ENCODE results near the gene ALDH1A1.

Gene ALDH1A1

DNA sequence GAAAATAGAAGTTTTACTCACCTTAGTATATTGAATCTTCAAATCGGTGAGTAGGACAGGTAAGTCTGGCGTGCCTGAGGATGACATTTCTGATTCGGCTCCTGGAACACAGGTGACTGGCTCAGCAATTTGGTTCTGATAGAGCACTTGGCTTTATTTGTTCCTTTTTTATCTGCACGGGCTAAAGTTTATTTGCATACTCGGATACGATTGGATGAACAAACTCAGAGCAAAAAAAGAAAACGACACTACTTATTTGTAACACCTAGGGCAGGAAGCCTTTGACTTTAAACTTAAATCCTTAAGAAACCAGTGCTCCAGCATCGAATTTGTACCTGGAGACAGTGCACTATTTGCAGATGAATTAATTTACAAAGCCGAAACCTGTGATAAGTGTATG is at the start of gene ALDH1A1:
ALDH1A1 (minus strand) TSS at position 140 of the 400 bp plus-strand sequence; CDS start at position 87, 53 bp downstream.
- peak in 1 of 2 experiments; percentile 26 for DNase-seq

DNA sequence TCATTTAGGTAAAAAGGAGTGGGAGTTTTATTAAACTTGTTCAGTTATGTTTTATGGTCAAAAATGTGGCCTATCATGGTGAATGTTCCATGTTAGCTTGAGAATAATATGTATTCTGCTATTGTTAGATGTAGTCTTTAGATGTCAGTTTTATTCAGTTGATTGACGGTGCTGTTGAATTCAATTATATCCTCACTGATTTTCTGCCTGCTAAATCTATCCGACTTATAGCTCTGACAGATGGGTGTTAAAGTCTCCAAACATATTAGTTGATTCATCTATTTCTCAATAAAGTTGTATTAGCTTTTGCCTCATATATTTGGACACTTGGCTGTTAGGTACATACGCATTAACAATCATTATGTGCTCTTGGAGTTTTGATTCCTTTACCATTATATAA is 49.0 kb upstream of the ALDH1A1 start:
- DNase-seq, result no peak

- DNase-seq, result no peak
Observed at GRCh38 chr9:72998363-72998762, 45.5 kb upstream of the ALDH1A1 start.

GRCh38 chr9:72997387-72997995 is 44.6 kb upstream of the ALDH1A1 start:
- DNase-seq, result no peak

DNA sequence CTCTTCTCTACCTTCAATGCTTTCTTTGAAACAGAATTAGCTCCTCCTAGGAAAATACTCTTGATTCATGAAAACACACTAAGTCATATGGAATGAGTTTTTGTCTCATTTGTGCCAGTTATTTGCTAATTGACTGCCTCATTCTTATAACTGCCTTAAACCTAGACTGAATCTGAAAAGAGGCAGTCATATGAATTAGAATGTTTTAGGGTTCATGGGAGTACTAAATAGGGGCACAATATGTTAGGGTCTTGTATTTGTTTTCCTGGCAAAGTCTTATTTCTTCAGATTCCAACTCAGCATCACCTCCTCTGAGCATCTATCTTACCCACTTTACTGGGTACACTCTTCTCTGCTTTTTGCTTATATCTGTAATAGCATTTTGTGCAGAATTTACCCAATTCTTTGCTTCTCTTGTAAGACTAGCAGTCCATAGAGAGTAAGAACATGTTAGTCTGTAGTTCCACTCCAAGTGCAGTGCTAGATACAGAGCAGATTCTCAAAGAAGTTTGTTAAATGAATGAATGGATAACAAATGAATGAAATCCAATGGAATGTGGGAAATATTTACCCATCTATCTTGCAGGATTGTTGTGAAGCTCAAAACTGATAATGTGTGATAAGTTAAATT is 43.9 kb upstream of the ALDH1A1 start:
- no peak for DNase-seq

DNA sequence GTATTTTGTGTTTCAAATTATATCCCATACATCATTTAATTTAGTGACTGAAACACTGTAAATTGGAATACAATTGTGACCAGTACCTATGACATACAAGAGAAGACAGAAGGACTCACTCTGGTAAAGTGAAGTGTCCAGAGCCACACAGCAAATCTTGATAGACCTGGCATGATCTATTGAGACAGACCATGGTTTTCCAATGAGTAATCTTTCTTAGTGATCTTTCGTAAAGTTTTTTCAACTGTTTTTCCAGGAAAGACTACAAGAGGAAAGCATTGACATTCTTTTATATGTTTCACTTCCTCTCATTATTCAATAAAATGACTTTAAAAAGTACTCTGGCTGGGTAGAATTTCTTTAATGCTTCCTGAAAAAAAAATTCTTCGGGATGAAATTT is 43.3 kb upstream of the ALDH1A1 start:
- DNase-seq, result no peak

- no peak for DNase-seq
Observed at GRCh38 chr9:72995131-72996024, 42.5 kb upstream of the ALDH1A1 start.

DNA sequence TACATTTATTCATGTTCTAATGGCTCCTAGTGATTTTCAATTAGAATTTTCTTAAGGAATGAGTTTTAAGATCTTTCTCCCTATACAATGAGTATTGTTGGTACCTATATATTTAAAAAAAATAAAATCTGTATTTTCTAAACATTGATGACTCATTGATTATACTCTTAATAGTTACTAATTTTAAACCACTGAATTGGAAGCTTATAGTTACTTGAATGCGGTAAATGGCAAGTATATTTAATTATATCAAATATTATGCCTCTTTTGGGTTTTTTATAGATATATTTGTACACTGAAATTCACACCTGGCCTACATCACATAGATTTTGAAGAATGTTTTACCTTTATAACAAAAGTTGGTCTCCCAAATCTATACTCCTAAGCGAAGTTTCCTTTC is 38.9 kb upstream of the ALDH1A1 start:
- no peak for DNase-seq

DNA sequence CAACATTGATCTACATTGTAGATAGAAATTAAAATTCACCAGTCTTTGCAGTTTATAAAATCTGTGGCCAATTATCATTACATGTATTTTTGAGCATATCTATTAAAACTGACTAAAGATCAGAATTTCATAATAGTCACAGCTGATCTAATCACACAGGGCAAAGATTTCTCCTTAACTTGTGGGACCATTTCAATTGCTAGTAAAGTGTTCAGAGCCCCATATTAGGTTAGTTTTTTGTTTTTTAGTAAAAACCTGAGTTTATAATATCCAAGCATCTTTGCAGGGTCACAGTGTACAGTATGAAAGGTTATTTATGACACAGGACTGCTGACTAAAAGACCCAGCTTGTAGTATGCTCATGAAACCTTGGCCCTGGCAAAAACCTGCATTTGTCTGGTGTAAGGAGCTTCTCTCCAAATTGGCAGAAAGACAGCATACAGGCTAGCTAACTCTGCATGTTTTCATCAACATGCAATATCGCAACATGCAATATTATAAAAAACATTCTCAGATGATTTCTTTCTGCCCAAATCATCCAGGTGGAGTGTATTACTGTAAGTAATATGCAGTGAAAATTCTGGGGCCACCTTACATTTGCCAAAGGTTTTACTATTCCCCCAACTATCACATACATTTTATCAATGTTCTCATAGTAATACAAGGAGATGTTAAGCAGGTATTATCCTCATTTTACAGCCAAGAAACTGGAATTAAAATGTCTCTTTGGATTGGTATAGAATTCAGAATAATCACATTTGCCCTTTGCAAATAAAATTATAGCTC is 37.7 kb upstream of the ALDH1A1 start:
- no peak for DNase-seq

DNA sequence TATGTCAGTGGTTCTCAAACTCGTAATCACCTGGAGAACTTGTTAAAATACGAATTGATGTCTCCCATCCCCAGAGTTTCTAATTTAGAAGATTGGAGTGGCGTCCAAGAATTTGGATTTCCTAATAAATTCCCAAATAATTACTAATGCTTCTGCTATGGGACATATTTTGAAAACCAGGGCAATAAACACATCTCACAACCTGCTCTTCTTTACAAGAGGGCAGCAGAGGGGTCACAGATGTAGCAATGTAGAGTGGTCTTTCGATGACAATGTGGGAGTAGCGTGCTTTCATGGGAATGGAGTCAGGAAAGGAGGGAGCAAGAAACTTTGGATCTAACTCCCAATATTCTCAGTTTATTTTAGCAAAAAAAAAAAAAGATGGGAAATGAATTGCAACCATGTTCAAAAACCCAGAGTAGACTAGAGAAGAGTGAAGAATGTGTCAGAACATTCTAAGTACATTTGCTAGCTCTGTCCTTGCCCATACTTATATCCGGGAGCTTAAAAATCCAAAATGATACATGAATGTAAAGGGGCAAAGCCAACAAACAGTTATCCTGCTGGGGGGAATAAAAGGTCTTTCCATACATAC is 33.8 kb upstream of the ALDH1A1 start:
- DNase-seq, result no peak

DNA sequence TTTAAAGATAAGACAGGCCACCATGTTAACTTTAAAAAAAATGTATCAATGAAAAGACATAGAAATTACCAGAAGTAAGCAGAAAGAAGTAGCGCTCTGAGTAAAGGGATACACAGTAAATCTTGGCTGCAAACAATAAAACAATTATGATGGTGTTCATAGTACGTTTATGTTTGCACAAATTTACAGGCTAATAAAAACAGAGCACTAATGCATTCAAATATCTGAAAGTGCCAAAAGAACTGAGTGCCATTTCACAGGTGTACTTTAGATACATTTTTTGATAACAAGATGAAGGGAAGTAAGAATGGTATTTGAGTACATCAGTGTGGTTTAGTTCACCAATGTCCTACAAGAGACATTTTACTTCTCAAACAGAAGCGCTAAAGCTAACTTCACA is 32.9 kb upstream of the ALDH1A1 start:
- no peak for DNase-seq

GRCh38 chr9:72984991-72985390 is 32.1 kb upstream of the ALDH1A1 start:
- no peak for DNase-seq

DNA sequence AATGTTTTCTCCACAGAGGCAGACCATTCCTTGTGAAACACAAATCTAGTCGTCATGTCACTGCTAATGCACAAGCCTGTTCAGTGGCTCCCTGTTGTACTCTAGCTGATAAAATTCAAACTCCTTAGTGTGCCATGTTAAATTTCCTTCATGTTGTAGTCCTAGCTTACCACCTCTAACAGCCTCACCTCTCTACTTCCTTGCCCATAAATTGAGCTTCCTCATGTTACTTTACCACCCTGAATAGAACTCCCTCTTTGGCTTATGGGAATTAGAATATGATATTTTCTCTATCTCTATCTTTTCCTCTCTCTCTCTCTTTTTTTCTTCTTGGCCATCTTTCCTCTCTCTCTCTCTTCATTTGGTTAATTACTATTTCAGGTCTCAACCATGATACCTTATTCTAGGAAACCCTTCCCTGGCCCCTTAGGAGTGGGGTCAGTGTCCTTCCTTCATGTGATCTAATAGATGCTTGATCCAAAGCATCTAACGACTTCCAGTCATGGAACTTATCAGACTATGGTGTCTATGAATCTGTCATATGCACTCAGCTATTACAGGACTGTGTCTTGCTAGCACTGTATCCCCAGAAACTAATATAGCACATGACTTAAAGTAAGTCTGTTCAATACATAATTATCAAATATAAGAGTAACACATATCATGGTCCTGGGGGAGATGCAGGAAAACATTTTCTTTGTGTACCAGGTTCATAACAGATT is 31.5 kb upstream of the ALDH1A1 start:
- no peak for DNase-seq

GRCh38 chr9:72983512-72984225 is 30.8 kb upstream of the ALDH1A1 start:
- no peak for DNase-seq

DNA sequence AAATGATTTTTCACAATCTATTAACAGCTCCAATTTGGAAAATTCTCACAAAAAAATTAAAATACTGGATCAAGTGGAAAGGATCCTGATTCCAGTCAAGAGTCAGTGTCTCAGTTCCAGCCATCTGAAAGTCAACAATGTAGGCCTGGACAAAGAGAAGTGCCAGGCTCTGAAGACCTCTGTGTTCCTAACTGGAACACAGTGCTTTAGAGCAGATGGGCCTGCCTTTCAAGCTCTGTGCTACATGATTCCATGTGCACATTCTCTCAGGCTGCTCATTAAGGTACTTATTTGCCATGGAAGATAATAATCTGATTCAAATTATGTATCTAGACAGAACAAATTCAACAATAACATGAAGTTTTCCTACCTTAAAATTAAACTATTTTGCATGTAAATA is 30.2 kb upstream of the ALDH1A1 start:
- DNase-seq, result no peak

DNA sequence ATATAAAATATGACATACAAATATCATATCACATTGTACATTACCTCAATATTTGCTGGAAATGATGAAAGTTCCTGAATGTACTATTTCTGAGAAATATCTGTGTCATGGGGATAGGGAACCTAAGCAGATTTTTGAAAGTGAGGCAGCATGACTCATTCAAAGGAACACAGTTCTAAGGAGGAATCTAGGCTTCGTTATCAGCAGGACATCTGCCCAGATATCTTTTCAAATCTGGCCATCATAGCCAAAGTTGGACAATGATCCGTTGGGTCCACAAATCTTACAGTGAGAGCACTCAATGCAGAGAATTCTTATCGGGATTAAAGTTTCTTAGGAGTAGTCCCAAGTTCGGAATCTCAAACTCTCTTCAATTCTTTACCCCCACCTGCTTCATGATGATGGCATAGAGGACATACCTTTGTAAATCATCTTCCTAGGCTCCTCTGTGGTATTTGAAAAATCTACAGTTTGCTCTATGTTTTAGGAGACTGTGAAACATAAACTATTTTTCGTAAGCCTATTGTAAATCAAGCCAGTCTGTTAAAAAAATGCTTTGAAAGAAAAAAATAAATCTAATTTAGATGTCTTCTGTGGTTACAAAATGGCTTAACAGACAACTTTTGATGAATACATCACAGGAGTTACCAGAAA is 29.4 kb upstream of the ALDH1A1 start:
- DNase-seq, result no peak

- no peak for DNase-seq
Observed at GRCh38 chr9:72981433-72981832, 28.6 kb upstream of the ALDH1A1 start.

DNA sequence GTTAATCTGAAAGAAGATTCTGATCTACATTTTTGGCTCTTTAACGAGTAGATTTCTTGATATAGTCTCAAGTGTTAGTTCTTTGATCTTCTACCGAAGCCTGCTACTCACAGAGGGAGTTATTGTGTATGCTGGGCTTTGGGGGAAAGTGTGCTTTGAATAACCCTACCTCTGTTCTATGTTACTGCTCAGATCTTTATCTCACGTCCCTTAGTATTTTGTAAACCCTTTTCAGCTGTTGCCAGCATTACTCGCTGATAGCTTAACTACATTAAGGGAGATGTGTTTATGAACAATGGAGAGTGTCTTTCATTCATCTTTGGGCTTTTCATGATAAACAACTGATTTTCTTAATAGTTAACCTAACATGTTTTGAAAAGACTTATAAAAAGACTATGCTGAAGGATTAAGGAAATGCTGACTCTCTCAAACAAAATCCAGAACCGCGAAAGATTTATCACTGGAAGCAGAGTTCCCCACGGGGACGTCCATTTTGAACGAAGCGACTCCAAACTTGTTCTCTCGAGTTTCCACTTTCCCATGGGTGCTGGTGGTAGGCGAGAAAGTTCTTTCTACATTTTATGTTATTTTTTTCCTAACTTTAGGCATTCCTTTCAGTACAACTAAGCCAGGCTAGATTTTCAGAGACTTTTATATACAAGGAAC is 27.9 kb upstream of the ALDH1A1 start:
- DNase-seq, result no peak

DNA sequence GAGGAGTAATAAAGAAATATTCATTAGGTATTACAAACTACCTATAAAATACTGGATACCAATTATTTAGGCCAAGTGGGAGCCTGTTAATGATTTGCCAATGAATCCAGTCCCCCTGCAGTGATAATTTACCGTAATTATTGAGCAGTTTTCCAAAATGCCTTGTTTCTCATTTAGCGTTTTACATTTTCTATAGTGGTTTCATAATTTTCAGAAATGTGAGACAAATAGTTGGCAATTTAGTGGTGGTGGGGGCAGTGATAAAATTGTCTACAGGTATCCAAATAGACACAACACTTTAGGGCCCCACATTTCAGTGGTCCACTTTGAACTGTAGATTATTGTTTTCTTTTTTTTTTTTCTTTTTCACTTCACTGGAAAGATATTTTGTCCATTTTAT is 27.3 kb upstream of the ALDH1A1 start:
- no peak for DNase-seq

DNA sequence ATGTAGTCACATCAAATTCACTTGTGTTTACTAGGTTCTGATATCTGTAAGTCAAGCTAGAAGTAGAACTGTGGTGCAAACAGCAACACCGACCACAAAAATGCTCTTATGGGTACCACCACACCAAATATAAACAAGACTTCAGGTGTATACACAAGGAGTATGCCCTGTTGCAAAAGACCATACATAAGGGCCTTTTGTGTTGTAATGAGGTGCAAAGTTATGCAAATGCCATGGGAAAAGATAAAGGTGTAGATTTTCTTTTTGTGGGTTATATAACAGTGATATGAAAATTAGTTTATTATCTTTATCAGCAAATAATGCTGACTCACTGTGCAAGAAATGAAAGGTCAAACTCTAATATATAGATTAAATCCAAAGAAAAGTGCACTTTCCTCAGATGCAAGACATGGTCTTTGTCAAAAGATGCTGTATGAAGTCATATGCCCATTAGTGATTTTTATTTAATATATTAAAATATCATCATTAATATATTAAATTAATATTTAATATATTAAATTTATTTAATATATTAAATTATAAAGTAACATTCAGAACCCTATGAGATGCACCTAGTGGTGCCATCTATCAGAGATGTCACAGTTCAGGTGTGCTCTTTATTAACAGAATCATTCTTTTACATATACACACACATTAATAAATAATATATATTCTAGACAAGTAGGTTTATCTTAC is 26.7 kb upstream of the ALDH1A1 start:
- no peak for DNase-seq
